GM23248 (cell line): Measurements from ENCODE around the gene SYAP1. TPM values are rescaled to one million over a fixed set of nuclear protein-coding genes. Genes with fewer than 3 reads are reported as not detected.

Source experiments
- DNase-seq: peaks from one replicate; pipeline ENCODE4 v3.0.0-alpha.2; 2015
- H2AFZ ChIP-seq: fragments of 200-600 bp; sonication (generic); 2 replicates; pipeline ENCODE4 v1.6.1; 2016; ENCODE audit warnings: antibody characterized with exemption
- H3F3A ChIP-seq: fragments of 200-600 bp; sonication (generic); 2 replicates; pipeline ENCODE4 v1.6.1; 2016; ENCODE audit warnings: mild to moderate bottlenecking, antibody characterized with exemption, mixed run types; ENCODE audit not compliant: insufficient read depth
- H3K27ac ChIP-seq: fragments of 200-600 bp; sonication (generic); 2 replicates; pipeline ENCODE4 v1.5.1; 2016; ENCODE audit warnings: mild to moderate bottlenecking
- H3K27me3 ChIP-seq: fragments of 200-600 bp; sonication (generic); replicated peaks from 2 replicates; pipeline ENCODE4 v1.6.1; 2016; ENCODE audit warnings: mild to moderate bottlenecking; ENCODE audit not compliant: insufficient read depth
- H3K36me3 ChIP-seq: fragments of 200-600 bp; sonication (generic); 2 replicates; pipeline ENCODE4 v1.6.1; 2016; ENCODE audit warnings: low read depth, mild to moderate bottlenecking
- H3K4me1 ChIP-seq: fragments of 200-600 bp; sonication (generic); 2 replicates; pipeline ENCODE4 v1.6.1; 2016; ENCODE audit warnings: mild to moderate bottlenecking; ENCODE audit not compliant: insufficient read depth
- H3K4me2 ChIP-seq: fragments of 200-600 bp; sonication (generic); one replicate; pipeline ENCODE4 v1.6.1; 2016; ENCODE audit warnings: mild to moderate bottlenecking; ENCODE audit not compliant: unreplicated experiment
- H3K4me3 ChIP-seq: fragments of 200-600 bp; sonication (generic); 2 replicates; pipeline ENCODE4 v1.5.1; 2016; ENCODE audit warnings: mild to moderate bottlenecking
- H3K79me2 ChIP-seq: fragments of 200-600 bp; sonication (generic); 2 replicates; pipeline ENCODE4 v1.6.1; 2016; ENCODE audit warnings: mild to moderate bottlenecking; ENCODE audit not compliant: insufficient read depth
- H3K9ac ChIP-seq: fragments of 200-600 bp; sonication (generic); 2 replicates; pipeline ENCODE4 v1.6.1; 2016; ENCODE audit warnings: mild to moderate bottlenecking
- H3K9me2 ChIP-seq: fragments of 200-600 bp; sonication (generic); 2 replicates; pipeline ENCODE4 v1.6.1; 2016; ENCODE audit warnings: mixed run types, mild to moderate bottlenecking, moderate library complexity; ENCODE audit not compliant: insufficient read depth
- H3K9me3 ChIP-seq: fragments of 200-600 bp; sonication (generic); one replicate; pipeline ENCODE4 v1.6.1; 2017; ENCODE audit warnings: low read depth
- H4K20me1 ChIP-seq: fragments of 200-600 bp; sonication (generic); 2 replicates; pipeline ENCODE4 v1.6.0; 2016; ENCODE audit not compliant: insufficient read depth
- EZH2 ChIP-seq: fragments of 200-600 bp; sonication (generic); IDR thresholded peaks from 2 replicates; pipeline ENCODE4 v1.6.1; 2018; ENCODE audit warnings: antibody characterized with exemption, mild to moderate bottlenecking; ENCODE audit not compliant: insufficient read depth, poor library complexity, severe bottlenecking
- EZH2phosphoT487 ChIP-seq: fragments of 200-600 bp; sonication (generic); IDR thresholded peaks from 2 replicates; pipeline ENCODE4 v1.6.1; 2018; ENCODE audit warnings: antibody characterized with exemption, moderate library complexity, mild to moderate bottlenecking, low read depth; ENCODE audit not compliant: insufficient read depth
- WGBS, 2 experiments: methylation state at CpG; one replicate each; pipeline ENCODE4 v1.1.6; 2015 to 2017; ENCODE audit warnings: low lambda C conversion rate in 2 of 2, low coverage in 1 of 2; ENCODE audit errors: missing lambda C conversion rate in 2 of 2; 5-methylcytosine and 5-hydroxymethylcytosine counted together
- in situ Hi-C: fragments of 300-500 bp; cut with MboI; formaldehyde crosslinking; loops from 2 replicates; pipeline ENCODE4 v1.15.0; 2020
- polyA plus RNA-seq: library from polyadenylated mRNA; unstranded; fragments of >200 nt; fragmentation: Nextera tagmentation; extraction: Ambion mirVana; gene quantifications from 2 replicates; pipeline ENCODE4 v1.2.1, GENCODE V29; 2016
- total RNA-seq: library from RNA; depleted of rRNA; stranded (reverse); fragments of >200 nt; shearing (Covaris generic); gene quantifications from 2 replicates; pipeline ENCODE4 v1.2.3, GENCODE V29; 2014

SYAP1 gene
- total and polyA plus RNA-seq, 2 experiments from 2014 or later = 30.8 to 36.4 TPM

DNA sequence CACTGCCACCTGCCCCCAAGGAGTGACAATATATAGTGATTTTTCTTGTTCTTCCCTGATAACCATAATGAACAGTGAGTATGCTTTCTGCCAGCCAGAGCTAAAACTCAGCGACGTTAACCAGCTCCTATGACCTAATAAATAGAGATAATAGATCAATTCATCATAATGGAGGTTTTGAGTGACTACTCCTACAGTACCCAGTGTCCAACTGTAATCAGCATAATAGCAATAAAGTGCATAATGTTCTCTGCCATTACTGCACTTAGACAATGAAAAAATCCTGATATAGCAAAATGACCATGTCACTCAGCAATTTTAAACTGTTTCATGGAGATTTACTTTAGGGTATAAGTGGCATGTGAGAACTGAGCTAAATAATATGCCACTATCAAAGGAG, 46.2 kb downstream of the SYAP1 start:
- WGBS, 2 experiments = 96 to 100% methylated on average over 2 of the region's 2 CpGs

DNA sequence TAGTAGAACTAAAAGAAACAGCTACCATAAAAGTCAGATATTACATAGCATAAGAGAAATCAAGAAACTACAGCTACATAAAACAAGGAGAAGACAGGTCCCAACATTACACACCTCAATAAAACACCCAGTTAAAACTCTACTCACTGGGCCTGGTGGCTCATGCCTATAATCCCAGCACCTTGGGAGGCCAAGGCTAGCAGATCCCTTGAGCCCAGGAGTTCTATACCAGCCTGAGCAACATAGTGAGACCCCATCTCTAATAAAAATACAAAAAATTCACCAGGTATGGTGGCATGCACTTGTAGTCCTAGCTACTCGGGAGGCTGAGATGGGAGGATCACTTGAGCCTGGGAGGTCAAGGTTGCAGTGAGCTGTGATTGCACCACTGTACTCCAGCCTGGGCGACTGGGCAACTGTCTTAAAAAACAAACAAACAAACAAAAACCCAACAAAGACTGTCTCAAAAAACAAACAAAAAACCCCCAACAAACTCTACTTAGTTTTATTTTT, 51.6 kb downstream of the SYAP1 start:
- Histone ChIP-seq H3K9me2 (no peaks in the 10 kb centered on the region), H3K27me3 (no peaks in the 10 kb centered on the region), H3K9me3 (no peaks in the 10 kb centered on the region), H3F3A (no peaks in the 10 kb centered on the region), H3K36me3 (no peaks in the 10 kb centered on the region), H3K4me2 (no peak overlapping the region), H3K27ac (no peak overlapping the region), H3K9ac (no peak overlapping the region), H2AFZ (no peak overlapping the region), H3K4me3 (no peak overlapping the region), H3K79me2 (no peaks in the 10 kb centered on the region), H3K4me1 (no peaks in the 10 kb centered on the region), H4K20me1 (no peaks in the 10 kb centered on the region)
- 68 to 75% methylated on average over 2 of the region's 2 CpGs for WGBS, 2 experiments
- DNase-seq = no peak
- TF ChIP-seq EZH2 = no peak
- TF ChIP-seq EZH2phosphoT487 = no peak
- in situ Hi-C loops = no loop called here

More for the DNA sequence above, 46.2 kb downstream of the SYAP1 start:
- TF ChIP-seq EZH2 = no peak
- TF ChIP-seq EZH2phosphoT487 = no peak
- Histone ChIP-seq H3K4me2 (no peak overlapping the region), H3K9ac (no peak overlapping the region), H2AFZ (no peak overlapping the region), H3K9me3 (no peaks in the 10 kb centered on the region), H3K79me2 (no peaks in the 10 kb centered on the region), H3K27ac (no peak overlapping the region), H4K20me1 (no peaks in the 10 kb centered on the region), H3K27me3 (no peaks in the 10 kb centered on the region), H3K9me2 (no peaks in the 10 kb centered on the region), H3K36me3 (peaks cover under 1% of the 10 kb centered on the region; the same call in 1 of the 2 replicates), H3K4me1 (no peaks in the 10 kb centered on the region), H3F3A (no peaks in the 10 kb centered on the region), H3K4me3 (no peak overlapping the region)
- in situ Hi-C loops = no loop called here
- no peak for DNase-seq

GRCh38 chrX:16771483-16772398, 52.3 kb downstream of the SYAP1 start:
- Histone ChIP-seq H4K20me1 (no peaks in the 10 kb centered on the region), H3K79me2 (no peaks in the 10 kb centered on the region), H3F3A (no peaks in the 10 kb centered on the region), H3K9me3 (no peaks in the 10 kb centered on the region), H3K4me1 (no peaks in the 10 kb centered on the region), H3K9ac (peak overlapping the region; percentile 33; the same call in 1 of the 2 replicates), H2AFZ (peak overlapping the region; percentile 41; the same call in 1 of the 2 replicates), H3K9me2 (no peaks in the 10 kb centered on the region), H3K36me3 (no peaks in the 10 kb centered on the region), H3K4me3 (no peak overlapping the region), H3K27me3 (no peaks in the 10 kb centered on the region), H3K4me2 (no peak overlapping the region), H3K27ac (peak overlapping the region; percentile 21; the same call in 1 of the 2 replicates)
- in situ Hi-C loops = no loop called here
- 60 to 61% methylated on average over 16 of the region's 16 CpGs for WGBS, 2 experiments
- TF ChIP-seq EZH2phosphoT487 (no peak), EZH2 (no peak)
- peak; percentile 44 for DNase-seq

GRCh38 chrX:16772460-16772859, 53.0 kb downstream of the SYAP1 start:
- DNase-seq = no peak
- no peaks in the 10 kb centered on the region for H4K20me1 ChIP-seq
- H3K9me2 ChIP-seq = no peaks in the 10 kb centered on the region
- in situ Hi-C loops = no loop called here
- WGBS, 2 experiments = 90 to 92% methylated on average over 2 to 6 of the region's 6 CpGs
- no peak for TF ChIP-seq EZH2phosphoT487
- no peak for TF ChIP-seq EZH2
- no peak overlapping the region for H3K27ac ChIP-seq
- H3F3A ChIP-seq = no peaks in the 10 kb centered on the region
- no peaks in the 10 kb centered on the region for H3K36me3 ChIP-seq
- H2AFZ ChIP-seq = peak overlapping the region; percentile 41; the same call in 1 of the 2 replicates
- no peak overlapping the region for H3K4me2 ChIP-seq
- no peaks in the 10 kb centered on the region for H3K4me1 ChIP-seq
- no peak overlapping the region for H3K9ac ChIP-seq
- H3K4me3 ChIP-seq = no peak overlapping the region
- H3K79me2 ChIP-seq = no peaks in the 10 kb centered on the region
- H3K9me3 ChIP-seq = no peaks in the 10 kb centered on the region
- no peaks in the 10 kb centered on the region for H3K27me3 ChIP-seq
